GM12878 (cell line): ENCODE results near the gene TMEM198. TPM values are rescaled to one million over a fixed set of nuclear protein-coding genes. Genes with fewer than 3 reads are reported as not detected.

Source experiments
- CHD1 ChIP-seq: IDR thresholded peaks from 2 replicates; pipeline ENCODE4 v1.6.1; 2012; ENCODE audit warnings: low read depth, low read length, improper control_type of control experiment
- CUX1 ChIP-seq: IDR thresholded peaks from 2 replicates; pipeline ENCODE4 v1.6.1; 2012; ENCODE audit warnings: improper control_type of control experiment, low read depth, low read length; ENCODE audit not compliant: insufficient replicate concordance
- MYC ChIP-seq: IDR thresholded peaks from 2 replicates; pipeline ENCODE4 v1.6.1; 2011; ENCODE audit warnings: mild to moderate bottlenecking, low read length, moderate library complexity, inconsistent platforms; ENCODE audit not compliant: insufficient read depth, insufficient replicate concordance, insufficient read length, severe bottlenecking
- NFIC ChIP-seq: IDR thresholded peaks from 2 replicates; pipeline ENCODE4 v1.6.1; 2012; ENCODE audit warnings: low read depth, mild to moderate bottlenecking, inconsistent platforms, low read length, moderate library complexity
- POU2F2 ChIP-seq: IDR thresholded peaks from 3 replicates; pipeline ENCODE4 v1.6.1; 2011; ENCODE audit warnings: low read depth, mild to moderate bottlenecking, low read length, borderline replicate concordance
- ZNF687 ChIP-seq: fragments of 450-650 bp; IDR thresholded peaks from 2 replicates; pipeline ENCODE4 v1.6.1; 2017; ENCODE audit warnings: mild to moderate bottlenecking, moderate library complexity
- polyA plus RNA-seq, 11 experiments: library from polyadenylated mRNA; depleted of rRNA in 4 of 11; unstranded in 6 of 11; stranded (reverse) in 5 of 11; fragments of >200 nt; fragmentation: Nextera tagmentation in 4 of 11; fragmentation: Illumina TruSeq in 1 of 11; extraction: Ambion mirVana in 4 of 11; extraction: Trizol in 1 of 11; gene quantifications; 1 replicate in 1 of 11; 2 replicates in 10 of 11; pipeline versions ENCODE4 v1.2.1 to v1.2.3, GENCODE V29; 2011 to 2016; ENCODE audit warnings: inconsistent platforms in 2 of 11, missing spikeins in 2 of 11, low read depth in 1 of 11
- total RNA-seq, 4 experiments: library from RNA; depleted of rRNA in 3 of 4; stranded (reverse); fragments of >200 nt in 3 of 4; fragmentation: Illumina TruSeq in 1 of 4; extraction: Trizol in 1 of 4; gene quantifications; 2 replicates each; pipeline versions ENCODE4 v1.2.1 to v1.2.3, GENCODE V29; 2013 to 2021

Gene TMEM198
- total and polyA plus RNA-seq, 10 of the 15 experiments (the other 5 are each of a cell fraction or from before 2014, with no cell fraction given) = 0.16 to 1.2 (median 0.65) TPM; not detected in 2

GRCh38 chr2:219562049-219563020 lies 18.5 kb downstream of the TMEM198 start (continued):
- TF ChIP-seq POU2F2 = no peak
- no peak for TF ChIP-seq ZNF687
- no peak for TF ChIP-seq MYC
- TF ChIP-seq NFIC = no peak
- TF ChIP-seq CUX1 = no peak
- no peak for TF ChIP-seq CHD1
